AG10803 (cell line): Measurements from ENCODE around the gene PRKCH.

ENCODE experiments used
- DNase-seq: peaks from one replicate; pipeline ENCODE4 v3.0.0; 2010; ENCODE audit warnings: low read depth
- H3K4me3 ChIP-seq: 2 replicates; pipeline ENCODE4 v1.5.1; 2011; ENCODE audit warnings: mild to moderate bottlenecking, low read length, control low read depth
- TF ChIP-seq, protein P1 (sequence below): conservative IDR thresholded peaks from 2 replicates; pipeline ENCODE4 v1.5.1; 2011; ENCODE audit warnings: mild to moderate bottlenecking, low read length, control low read depth, inconsistent platforms

The PRKCH gene

DNA sequence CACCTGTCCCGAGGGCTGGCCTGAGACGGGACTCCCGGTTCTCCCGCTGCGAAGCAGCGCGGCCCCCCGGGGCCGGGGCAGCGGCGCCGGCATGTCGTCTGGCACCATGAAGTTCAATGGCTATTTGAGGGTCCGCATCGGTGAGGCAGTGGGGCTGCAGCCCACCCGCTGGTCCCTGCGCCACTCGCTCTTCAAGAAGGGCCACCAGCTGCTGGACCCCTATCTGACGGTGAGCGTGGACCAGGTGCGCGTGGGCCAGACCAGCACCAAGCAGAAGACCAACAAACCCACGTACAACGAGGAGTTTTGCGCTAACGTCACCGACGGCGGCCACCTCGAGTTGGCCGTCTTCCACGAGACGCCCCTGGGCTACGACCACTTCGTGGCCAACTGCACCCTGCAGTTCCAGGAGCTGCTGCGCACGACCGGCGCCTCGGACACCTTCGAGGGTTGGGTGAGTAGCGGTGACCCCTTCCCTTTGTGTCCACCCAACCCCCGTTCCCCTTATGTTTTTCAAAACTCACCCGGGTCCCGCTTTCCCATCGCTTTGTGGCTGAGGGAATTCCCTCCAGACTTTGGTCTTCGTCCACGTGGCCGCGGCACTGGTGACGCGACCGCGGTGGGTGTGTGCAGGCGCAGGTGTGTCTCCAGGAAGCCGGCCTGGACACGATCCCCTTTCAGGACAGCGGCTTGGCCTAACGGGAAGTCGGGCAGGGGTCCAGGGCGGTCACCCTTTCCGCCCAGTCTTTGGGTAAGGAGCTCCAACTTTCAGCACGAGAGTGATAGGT is 826 bp downstream of the PRKCH start:
- no peak for DNase-seq
- TF ChIP-seq, protein P1, sequence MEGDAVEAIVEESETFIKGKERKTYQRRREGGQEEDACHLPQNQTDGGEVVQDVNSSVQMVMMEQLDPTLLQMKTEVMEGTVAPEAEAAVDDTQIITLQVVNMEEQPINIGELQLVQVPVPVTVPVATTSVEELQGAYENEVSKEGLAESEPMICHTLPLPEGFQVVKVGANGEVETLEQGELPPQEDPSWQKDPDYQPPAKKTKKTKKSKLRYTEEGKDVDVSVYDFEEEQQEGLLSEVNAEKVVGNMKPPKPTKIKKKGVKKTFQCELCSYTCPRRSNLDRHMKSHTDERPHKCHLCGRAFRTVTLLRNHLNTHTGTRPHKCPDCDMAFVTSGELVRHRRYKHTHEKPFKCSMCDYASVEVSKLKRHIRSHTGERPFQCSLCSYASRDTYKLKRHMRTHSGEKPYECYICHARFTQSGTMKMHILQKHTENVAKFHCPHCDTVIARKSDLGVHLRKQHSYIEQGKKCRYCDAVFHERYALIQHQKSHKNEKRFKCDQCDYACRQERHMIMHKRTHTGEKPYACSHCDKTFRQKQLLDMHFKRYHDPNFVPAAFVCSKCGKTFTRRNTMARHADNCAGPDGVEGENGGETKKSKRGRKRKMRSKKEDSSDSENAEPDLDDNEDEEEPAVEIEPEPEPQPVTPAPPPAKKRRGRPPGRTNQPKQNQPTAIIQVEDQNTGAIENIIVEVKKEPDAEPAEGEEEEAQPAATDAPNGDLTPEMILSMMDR = no peak

DNA sequence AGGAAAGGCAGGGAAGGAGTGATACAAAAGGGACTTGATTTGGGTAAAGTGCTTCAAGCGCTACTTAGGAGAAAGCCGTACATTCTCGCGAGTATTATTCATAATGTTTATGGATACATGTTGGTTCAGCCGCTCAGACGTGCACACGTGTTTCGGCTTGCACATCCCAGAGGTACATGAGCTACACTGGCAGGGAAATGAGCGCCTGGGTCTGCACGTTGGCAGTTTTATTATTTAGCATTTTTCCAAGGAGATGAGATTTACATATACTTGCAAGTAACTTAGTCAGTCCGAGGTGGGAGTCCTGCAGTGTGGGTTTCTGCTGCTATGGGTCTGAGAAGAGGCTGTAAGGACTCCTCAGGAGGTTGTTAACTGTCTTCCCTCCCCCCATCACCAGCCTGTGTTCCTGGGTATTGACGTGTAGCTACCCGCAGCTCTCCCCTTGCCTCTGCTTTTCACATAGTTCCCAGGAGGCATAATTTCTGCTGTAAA is 1.5 kb downstream of the PRKCH start:
- TF ChIP-seq, protein P1 = no peak
- no peak for DNase-seq
- H3K4me3 ChIP-seq = no peak overlapping the region

More for the DNA sequence above, 826 bp downstream of the PRKCH start:
- H3K4me3 ChIP-seq = no peak overlapping the region

DNA sequence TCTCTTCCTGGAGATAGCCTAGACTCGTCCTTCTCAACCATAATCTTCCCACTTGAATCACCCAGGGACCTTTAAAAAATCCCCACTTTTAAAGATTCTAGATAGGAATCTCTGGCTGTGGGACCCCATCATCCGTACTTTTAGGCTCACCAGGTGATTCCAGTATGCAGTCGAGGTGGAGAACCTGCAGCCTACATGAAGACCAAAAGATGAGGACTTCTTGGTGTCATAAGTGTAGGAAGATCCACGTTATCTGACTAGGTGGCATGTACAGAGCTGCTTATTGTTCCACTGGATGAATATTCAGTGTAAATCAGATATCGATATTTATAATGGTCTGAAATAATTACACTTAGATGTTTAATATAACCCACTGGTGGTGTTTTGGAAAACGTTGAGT is 2.6 kb downstream of the PRKCH start:
- DNase-seq = no peak
- H3K4me3 ChIP-seq = no peak overlapping the region
- TF ChIP-seq, protein P1 = no peak

DNA sequence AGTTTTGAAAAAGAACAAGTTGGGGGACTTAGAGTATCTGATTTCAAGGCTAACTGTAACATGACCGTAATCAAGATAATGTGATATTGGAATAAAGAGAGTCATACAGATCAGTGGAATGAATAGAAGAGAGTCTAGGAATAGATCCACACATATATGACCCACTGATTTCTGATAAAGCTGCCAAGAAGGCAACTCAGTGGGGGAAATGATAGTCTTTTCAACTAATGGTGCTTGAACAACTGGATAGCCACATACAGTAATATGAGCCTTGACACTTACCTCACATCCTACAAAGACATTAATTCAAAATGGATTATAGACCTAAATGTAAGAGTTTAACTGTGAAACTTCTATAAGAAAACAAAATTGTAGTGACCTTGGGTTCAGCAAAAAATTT is 3.8 kb downstream of the PRKCH start:
- TF ChIP-seq, protein P1 = no peak
- H3K4me3 ChIP-seq = no peak overlapping the region
- DNase-seq = no peak

DNA sequence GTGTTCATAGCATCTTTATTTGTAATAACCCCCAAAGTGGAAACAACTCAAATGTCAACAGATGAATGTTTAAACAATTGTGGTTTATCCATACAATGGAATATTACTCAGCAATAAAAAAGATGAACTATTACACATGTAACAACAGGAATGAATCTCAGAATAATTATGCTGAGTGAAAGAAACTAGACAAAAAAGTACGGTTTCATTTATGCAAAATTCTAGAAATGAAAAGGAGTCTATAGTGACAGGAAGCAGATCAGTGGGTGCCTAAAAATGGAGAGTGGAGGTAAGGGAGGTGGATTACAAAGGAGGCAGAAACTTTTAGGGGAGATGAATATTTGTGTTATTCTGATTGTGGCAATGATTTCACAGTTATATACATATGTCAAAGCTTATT is 4.8 kb downstream of the PRKCH start:
- no peak for DNase-seq
- no peak overlapping the region for H3K4me3 ChIP-seq
- TF ChIP-seq, protein P1 = no peak

DNA sequence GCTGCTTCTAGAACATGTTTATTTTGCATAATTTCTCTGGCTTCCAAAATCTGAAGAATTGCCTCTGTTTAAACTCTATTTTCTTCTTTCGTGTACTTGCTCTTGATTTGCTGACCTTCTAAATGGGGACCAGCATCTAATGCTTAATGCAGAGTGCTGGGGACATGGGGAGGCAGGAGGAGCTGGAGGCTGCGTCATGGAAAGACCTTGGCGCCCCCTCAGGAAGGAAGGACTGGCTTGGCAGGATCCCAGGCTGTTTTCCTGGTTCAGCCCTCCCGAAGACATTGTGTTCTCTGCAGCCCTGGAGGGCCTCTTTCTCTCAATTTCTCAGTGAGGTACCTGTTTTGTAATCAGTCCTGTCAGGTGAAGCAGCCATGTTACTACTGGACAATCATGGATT is 5.5 kb downstream of the PRKCH start:
- H3K4me3 ChIP-seq = no peak overlapping the region
- DNase-seq = no peak
- TF ChIP-seq, protein P1 = no peak

DNA sequence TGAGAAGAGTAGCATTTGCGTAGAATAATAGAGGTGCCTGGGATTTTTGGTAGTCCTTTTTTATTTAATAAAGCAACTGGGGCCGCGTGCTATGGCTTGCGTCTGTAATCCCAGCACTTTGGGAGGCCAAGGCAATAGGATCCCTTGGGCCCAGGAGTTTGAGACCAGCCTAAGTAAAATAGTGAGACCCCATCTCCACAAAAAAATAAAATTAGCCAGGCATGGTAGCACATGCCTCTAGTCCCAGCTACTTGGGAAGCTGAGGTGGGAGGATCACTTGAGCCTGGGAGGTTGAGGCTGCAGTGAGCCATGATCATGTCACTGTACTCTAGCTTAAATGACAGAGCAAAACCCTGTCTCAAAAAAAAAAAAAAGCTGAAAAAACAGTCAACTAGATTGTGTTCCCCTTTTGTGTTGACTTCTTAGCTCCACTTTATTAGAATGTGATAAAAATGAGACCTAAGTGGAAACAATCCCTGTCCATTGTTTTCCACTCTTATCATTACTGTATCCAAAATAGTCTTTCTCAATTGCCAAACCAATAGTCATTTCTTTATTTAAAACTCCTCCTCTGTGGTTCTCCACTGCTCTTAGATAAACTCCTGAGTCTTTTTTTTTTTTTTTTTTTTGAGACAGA is 7.4 kb downstream of the PRKCH start:
- DNase-seq = no peak
- TF ChIP-seq, protein P1 = no peak
- H3K4me3 ChIP-seq = no peak overlapping the region
